ENCODE data around the gene KRTAP10-7.
"Not testable (repeated sequence)": the region's sequence is repeated elsewhere in the genome, so short reads cannot be mapped to it uniquely, and the experiment has no call there.

Gene KRTAP10-7, protein sequence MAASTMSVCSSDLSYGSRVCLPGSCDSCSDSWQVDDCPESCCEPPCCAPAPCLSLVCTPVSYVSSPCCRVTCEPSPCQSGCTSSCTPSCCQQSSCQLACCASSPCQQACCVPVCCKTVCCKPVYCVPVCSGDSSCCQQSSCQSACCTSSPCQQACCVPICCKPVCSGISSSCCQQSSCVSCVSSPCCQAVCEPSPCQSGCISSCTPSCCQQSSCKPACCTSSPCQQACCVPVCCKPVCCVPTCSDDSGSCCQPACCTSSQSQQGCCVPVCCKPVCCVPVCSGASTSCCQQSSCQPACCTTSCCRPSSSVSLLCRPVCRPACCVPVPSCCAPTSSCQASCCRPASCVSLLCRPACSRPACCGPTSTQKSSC

DNA sequence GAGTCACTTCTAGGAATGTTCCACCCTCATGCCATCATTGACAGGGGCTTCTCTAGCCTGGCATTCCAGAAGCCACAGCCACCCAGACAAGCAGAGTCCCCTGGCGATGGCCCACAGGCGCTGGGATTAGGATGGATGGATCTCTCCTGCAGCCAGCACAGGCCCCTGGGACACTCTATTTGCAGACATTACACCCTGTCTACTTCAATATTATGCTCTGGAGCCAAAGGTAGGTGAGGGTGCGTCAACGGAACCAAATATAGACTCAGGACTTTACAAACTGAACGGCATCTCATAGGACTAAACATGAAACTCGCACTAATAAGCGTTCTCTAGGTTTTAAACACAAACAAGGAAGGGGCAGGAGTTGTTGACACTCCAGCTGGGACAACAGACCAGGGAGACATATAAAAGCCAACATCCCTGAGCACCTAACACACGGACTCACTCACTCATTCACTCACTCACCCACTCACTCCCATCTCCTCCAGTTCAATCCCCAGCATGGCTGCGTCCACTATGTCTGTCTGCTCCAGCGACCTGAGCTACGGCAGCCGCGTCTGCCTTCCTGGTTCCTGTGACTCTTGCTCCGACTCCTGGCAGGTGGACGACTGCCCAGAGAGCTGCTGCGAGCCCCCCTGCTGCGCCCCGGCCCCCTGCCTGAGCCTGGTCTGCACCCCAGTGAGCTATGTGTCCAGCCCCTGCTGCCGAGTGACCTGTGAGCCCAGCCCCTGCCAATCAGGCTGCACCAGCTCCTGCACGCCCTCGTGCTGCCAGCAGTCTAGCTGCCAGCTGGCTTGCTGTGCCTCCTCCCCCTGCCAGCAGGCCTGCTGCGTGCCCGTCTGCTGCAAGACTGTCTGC is at the start of gene KRTAP10-7:
Gene KRTAP10-7 (plus strand): TSS at position 480 of the 861 bp plus-strand sequence. CDS start 25 bp downstream, at position 505.
- DNase-seq (ENCODE audit: low spot score), result not testable (repeated sequence)

DNA sequence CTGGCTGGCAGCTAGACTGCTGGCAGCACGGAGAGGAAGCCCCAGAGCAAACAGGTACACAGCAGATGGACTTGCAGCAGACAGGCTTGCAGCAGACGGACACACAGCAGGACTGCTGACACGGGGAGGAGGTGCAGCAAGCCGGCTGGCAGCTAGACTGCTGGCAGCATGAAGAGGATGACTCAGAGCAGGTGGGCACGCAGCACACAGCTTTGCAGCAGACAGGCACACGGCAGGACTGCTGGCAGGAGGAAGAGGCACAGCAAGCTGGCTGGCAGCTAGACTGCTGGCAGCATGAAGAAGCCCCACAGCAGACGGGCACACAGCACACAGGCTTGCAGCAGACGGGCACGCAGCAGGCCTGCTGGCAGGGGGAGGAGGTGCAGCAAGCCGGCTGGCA is 49.6 kb upstream of the KRTAP10-7 start:
- DNase-seq (ENCODE audit: low spot score), result no peak

DNA sequence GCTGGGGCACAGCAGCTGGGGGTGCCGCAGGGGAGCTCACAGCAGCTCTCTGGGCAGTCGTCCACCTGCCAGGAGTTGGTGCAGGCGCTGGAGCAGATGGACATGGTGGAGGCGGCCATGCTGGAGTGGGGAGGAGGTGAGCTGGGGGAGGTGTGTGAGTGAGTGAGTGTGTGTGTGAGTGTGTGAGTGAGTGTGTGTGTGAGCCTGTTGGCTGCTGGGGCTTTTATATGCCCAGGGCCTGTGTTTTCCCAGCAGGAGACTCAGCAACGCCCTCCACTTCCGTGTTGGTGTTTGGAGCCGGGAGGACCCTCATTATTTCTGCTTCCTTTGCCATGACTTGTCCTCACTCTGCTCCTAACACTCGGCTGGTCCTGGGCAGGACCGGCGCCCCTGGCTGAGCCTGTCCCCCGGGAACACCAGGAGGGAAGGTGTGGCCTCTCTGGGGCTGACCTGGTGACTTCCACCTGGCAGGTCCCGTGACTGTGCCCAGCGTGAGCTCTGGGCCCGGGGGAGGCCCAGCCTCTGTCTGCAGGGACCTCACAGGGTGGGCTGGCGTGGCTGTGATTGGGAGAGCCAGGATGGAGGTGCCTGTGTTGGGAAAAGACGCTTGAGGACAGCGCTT is 48.9 kb upstream of the KRTAP10-7 start, which contains the start of gene KRTAP10-2:
Gene KRTAP10-2 (minus strand): TSS at position 166 of the 622 bp plus-strand sequence. CDS start 47 bp downstream, at position 119.
- no peak for DNase-seq (ENCODE audit: low spot score)

DNA sequence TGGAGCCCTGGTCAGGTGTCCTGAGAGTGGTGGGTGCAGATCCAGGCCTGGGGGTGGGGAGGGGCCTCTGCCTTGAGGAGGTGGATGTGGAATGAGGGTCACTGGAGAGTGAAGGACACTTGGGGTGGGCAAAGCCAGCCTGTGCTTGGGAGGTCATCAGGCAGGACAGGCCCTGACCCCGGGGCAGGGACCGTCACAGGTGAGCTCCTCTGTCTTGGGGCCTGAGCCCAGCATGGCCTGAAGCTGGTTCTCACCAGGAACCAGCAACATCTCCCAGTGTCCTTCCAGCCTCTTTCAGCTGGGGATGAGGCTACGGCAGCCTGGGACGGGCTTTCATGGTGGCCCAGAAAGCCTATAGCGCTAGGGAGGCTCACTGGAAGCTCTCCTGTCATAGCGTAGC is 48.3 kb upstream of the KRTAP10-7 start:
- DNase-seq (ENCODE audit: low spot score), result no peak

DNA sequence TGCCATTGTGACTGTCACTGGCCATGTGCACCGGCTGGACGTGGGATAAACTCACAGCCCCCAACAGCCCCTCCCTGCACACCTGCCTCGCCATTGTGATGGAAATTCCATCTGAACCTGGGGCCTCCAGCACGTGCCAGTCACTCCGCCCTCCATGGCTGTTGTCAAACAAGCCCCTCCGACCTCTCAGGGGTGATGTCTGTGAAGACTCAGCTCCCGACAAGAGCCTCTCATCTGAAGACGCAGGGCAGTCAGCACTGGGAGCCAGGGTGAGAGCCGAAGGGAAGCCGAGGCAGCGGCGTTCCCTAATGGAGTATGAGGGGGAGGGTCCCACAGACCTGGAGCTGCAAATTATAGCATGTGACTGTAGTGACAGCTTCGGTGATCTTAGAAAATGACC is 47.7 kb upstream of the KRTAP10-7 start:
- DNase-seq (ENCODE audit: low spot score), result no peak

DNA sequence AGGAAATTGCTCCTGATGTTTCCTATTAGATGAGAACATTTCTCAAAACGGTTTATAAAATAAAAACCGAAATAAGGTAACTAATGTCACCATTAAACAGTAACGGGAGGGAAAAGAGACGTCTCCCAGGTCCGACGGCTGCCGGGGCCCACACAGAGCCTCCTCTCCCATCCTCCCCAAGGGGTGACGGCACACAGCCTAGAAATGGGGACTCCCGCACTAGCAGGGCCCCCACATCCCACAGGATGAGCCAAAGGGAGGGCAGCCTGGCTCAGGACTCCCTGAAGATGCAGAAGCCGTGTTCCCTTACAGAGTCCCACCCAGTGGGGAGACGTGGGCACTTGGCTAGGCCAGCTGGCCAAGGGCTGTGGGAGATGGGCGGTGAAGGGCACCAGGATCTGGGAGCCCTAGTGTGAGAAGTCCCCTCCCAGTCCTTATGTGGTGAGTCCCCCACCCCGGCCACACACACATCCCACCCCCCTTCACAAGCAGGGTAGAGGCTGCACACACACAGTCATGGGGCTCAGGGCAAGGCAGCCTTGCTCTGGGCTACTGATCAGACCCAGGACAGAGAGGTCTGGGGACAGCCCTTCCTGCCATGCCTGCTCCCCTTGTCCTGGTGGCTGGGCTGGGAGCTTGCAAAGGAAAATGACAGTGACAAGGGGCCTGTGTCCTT is 45.1 kb upstream of the KRTAP10-7 start:
- DNase-seq (ENCODE audit: low spot score), result no peak

DNA sequence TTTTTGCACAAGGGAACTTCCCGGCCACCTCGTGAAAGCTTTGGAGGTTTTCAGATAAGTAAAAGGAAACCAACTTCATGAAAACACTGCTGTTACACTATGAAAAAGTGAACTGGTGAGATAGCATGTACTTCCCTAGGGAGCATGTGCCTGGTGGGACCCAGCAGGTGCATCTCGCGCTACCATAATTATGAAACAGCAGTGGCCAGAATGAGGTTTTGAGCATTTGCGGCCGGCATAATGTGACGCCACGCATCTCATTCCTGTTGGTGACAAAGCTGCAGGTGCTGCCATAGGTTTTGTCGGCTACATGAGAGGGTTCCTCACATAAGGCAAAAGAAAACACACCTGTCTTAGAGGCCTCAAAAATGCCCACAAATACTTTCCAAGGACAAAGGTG is 43.5 kb upstream of the KRTAP10-7 start:
- DNase-seq (ENCODE audit: low spot score), result no peak

DNA sequence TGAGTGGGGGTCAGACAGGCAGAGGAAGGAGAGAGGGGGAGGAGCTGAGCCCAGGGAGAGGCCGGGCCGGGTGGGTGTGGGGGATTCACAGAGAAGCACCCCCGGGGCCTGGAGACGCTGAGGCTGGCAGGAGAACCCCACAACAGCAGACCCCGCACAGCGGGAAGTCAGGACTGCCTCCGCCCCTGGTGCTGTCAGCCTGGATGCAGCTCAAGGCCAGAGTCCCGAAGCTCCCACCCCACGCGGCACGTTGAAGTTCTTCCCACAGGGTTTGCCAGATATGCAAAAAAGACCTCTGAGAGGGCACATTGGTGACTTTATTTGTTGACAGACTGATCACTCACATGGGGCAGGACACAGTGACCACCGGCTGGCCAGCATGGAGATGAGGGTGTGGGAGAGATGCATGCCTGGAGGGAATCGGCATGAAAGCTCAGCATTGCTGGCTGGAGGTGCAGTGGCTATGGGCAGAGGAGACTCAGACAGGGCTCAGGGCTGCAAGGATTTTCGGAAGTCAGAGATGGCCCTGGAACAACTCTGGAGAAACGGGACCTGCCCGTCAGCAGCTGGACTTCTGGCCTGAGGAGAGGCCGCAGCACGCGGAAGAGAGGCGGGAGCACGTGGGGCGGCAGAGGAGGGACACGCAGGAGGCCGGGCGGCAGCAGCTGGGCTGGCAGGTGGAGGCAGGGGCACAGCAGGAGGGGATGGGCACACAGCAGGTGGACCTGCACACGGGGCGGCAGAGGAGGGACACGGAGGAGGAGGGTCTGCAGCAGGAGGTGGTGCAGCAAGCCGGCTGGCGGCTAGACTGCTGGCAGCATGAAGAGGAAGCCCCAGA is 42.7 kb upstream of the KRTAP10-7 start:
- no peak for DNase-seq (ENCODE audit: low spot score)

DNA sequence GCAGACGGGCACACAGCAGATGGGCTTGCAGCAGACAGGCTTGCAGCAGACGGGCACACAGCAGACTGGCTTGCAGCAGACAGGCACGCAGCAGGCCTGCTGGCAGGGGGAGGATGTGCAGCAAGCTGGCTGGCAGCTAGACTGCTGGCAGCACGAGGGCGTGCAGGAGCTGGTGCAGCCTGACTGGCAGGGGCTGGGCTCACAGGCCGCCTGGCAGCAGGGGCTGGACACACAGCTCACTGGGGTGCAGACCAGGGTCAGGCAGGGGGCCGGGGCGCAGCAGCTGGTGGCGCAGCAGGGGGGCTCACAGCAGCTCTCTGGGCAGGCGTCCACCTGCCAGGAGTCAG is 42.1 kb upstream of the KRTAP10-7 start:
- not testable (repeated sequence) for DNase-seq (ENCODE audit: low spot score)

DNA sequence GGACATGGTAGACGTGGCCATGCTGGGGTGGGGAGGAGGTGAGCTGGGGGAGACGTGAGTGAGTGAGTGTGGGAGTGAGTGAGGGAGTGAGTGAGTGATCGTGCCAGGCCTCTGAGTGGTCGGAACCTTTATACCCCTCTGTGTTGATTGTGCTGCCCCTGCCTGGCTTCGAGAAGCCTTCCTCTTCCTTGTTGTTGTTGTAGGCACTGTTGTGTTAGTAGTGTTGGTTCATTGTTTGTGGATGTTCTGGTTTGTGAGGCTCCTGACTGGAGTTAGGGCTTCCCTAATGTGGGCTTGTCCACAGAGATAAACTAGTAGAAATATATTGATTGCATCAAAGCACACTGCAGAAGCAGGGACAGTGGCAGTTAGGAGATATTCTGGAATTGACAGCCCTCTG is 41.7 kb upstream of the KRTAP10-7 start, which contains the start of gene KRTAP10-3:
Gene KRTAP10-3 (minus strand): TSS at position 101 of the 400 bp plus-strand sequence. CDS start 80 bp downstream, at position 21.
- DNase-seq (ENCODE audit: low spot score), result no peak

DNA sequence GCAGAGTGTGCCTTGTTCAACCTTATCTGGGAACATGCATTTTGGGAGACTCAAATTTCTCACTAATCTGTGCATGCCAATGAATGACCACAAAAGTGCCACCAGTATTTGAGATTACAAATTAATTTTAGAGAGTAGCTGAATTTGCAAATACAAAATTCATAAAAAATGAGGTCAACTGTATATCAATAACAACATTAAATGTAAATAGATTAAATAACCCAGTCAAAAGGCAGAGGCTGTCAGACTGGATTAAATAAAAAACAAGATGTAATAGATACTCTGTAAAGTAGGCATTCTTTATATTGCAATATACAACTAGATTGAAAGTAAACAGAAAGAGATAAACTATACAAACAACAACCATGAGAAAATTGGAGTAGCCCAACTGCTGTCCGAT is 36.3 kb upstream of the KRTAP10-7 start:
- DNase-seq (ENCODE audit: low spot score), result no peak

DNA sequence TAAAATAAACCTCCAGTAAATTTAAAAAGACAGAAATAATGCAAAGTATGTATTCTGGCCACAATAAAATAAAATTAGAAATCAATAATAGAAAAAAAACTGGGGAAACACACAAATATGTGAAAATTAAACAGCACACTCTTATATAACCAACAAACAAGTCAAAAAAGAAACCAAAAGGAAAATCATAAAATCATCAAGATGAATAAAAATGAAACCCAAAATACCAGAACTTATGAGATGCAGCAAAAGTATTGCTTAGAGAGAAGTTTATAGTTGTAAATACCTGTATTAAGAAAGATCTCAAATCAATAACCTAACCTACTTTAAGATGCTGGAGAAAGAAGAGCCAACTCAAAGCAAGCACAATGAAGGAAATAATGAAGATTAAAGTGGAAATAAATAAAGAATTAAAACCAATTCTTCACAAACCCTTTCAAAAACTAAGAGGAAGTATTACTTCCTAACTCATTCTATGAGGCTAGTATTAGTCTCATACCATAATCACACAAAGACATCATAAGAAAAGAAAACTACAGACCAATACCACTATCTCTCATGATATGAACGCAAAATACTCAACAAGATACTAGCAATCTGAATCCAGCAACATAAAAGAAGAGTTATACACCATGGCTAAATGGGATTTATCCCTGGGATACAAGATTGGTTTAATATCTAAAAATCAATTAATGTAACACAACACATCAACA is 35.4 kb upstream of the KRTAP10-7 start:
- no peak for DNase-seq (ENCODE audit: low spot score)

DNA sequence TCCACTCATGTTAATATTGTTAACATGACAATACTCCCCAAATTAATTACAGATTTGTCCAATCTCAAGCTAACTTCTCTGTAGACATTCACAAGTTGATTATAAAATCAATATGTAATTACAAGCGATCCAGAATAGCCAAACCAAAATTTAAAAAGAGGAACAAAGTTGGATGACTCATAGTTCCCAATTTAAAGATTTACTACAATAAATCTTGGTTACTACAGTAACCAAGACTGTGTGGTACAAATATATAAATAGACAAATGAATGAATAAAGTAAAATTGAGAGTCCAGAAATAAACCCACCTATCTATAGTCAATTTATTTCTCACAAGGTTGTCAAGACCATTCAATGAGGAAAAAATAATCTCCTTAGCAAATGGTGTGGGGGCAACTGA is 34.0 kb upstream of the KRTAP10-7 start:
- DNase-seq (ENCODE audit: low spot score), result no peak

DNA sequence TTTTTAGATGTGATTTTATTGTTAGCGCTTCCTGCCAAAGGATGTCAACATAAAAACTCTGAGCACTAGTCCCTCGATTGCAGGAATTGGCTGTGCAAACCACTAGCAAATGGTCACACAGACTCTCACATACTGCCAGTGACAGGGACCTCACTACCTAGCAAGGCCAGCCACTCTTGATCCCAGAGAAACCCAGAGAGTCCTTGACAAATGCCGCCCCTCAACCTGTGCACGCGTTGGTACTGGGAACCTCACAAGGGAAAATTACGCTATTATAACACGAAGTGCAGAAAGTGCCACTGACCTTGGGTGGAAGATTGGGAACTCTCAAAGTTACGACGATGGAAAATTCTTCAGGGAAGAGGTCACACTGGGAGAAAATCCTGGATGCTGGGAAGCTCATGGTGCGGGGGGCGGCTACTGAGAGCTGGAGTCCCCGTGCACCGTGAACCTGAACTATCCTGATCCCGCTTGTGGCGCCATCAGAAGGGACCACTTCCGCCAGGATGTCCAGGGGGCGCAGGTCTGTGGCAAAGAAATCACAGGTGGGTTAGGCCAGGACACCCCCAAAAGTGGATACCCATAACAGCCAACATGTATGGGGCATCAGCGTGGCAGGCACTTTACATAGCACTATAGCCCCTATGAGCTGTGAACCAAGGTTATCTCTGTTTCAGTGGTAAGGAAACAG is 32.8 kb upstream of the KRTAP10-7 start:
- DNase-seq (ENCODE audit: low spot score), result no peak

DNA sequence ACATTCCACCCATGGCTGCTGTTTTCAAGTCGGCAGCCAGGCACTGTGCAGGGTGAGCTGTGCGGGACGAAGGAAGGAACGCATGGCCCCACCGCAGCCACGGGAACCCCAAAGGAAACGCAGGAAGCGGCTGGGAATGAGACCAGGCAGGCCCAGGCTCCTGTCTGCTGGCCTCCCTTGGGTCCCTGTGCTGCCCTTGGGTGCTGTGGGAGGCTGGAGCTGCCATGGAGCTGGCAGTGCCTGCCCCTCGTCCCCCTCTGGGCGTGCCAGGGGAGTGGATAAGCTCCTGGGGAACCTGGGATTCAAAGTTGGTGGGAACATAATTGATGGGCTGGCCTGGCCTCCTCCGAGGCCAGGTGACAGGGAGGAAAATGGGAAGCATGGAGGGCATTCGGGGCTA is 32.1 kb upstream of the KRTAP10-7 start:
- no peak for DNase-seq (ENCODE audit: low spot score)

DNA sequence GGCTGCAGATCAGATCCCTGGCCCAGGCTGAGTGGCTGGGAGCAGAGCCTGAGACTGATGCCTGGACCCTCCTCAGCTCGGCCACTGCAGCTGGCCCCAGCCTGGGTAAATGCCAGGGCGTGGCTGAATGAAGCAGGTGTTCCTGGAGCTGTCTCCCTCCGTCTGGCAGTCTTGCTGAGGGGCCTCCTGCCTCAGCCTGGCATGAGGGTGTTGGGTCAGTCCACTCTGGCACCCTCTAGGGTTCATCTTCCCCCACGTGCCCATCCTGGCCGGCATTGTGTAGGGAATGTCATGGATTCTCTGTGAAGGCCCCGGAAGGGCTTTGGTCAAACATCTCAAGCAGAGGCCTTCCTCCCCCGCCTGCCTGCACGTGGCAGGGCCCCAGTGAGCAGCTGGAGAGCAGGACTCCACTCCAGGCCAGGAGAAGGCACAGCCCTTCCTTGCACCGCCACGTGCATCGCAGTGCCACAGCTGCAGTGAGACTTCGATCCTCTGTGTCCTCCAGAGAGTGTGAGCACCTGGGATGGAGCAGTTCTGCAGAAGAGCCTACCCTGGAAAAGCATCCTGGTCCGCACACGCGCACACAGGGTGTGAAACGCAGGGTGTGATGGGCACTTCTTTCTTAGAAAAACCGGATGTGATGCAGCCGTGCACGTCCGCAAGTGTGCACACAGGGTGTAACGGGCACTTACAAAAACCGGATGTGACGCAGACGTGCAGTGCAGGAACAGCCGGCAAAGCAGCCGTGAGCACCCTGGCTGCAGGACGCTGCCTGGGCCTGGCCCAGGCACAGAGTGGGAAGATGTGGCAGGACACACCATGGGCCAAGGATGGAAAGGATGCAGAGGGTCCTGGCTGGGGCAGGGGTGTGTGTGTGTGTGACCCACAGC is 31.5 kb upstream of the KRTAP10-7 start:
- no peak for DNase-seq (ENCODE audit: low spot score)

DNA sequence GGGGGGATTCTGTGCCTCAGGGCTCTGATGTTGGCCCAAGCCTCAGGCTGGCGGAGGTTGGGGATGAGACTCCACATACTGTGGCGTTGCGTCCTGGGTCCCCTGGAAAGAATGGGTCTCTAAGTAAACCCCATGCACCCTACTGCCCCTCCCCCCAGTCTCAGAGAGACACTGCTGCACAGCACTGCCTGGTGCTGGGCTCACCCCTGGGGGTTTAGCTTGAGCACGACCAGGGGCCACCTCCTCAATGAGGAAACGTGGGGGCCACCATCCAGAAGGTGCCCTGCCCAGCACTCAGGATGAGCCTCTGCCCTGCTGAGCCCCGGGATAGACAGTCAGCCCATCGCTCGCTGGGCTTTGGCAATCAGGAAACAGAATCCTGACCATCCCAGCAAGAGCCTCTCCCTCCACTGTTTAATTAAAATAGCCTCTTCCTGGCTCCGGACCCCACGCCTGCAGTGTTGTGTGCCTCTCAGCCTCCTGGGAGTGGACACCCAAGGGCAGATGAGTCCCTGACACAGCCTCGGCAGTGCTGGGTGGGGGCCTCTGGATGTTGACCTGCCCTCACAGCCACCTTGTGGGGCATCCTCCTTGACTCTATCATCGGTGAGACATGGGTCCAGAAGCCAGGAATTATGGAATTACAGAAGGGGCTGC is 30.4 kb upstream of the KRTAP10-7 start:
- DNase-seq (ENCODE audit: low spot score), result no peak

DNA sequence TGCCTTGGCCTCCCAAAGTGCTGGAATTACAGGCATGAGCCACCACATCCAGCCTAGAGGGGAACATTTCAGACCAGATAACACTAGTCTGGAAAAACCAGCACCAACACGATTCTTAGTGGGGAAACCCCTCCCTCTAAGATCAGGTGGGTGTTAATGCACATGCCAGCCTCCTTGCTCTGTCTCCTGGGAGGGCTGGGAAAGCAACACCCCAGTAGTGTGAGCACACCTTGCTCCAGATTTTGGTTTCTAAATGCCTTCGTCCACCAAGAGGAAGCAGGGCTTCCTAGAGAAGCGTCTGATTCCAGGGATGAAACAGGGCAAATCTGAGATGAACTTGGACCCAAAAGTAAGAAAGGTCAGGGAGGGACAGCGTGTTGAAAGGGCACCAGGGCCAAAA is 29.1 kb upstream of the KRTAP10-7 start:
- no peak for DNase-seq (ENCODE audit: low spot score)
